ENCODE data around the gene ZNF135. TPM values are rescaled to one million over a fixed set of nuclear protein-coding genes. Genes with fewer than 3 reads are reported as not detected.

The ZNF135 gene
- total and polyA plus RNA-seq, 2 donors (not counting 3 experiments of a cell fraction or from before 2014, with no cell fraction given) = 1.2 to 1.5 TPM

GRCh38 chr19:58095328-58095727 is 36.2 kb downstream of the ZNF135 start:
- Histone ChIP-seq H4K20me1 (replicated peaks; ENCODE audit: control insufficient read depth, extremely low read depth, insufficient read depth, low read length) (no peaks in the 10 kb centered on the region), H3K27ac (ENCODE audit: insufficient read depth, low read depth, low read length) (no peak overlapping the region), H3K79me2 (ENCODE audit: control insufficient read depth, insufficient read depth, low read length) (no peaks in the 10 kb centered on the region), H3K9me3 (replicated peaks; ENCODE audit: control insufficient read depth, insufficient read depth, low read length) (peaks cover 3% of the 10 kb centered on the region), H3K4me3 (replicated peaks in 1 of 3; ENCODE audit: insufficient read depth in 1 of 3, low read depth in 1 of 3, low read length in 3 of 3) (no peak overlapping the region), H3K36me3 (ENCODE audit: control insufficient read depth in 2 of 2, extremely low read depth in 1 of 2, insufficient read depth in 2 of 2, low read length in 2 of 2) (no peaks in the 10 kb centered on the region), H3K27me3 (ENCODE audit: control insufficient read depth in 2 of 2, insufficient read depth in 2 of 2, low read length in 2 of 2) (no peaks in the 10 kb centered on the region), H3K9ac (replicated peaks; ENCODE audit: extremely low read depth, insufficient read depth, low read length) (no peak overlapping the region), H3K4me2 (ENCODE audit: insufficient read depth, low read length) (no peak overlapping the region), H3K4me1 (ENCODE audit: control insufficient read depth, extremely low read depth, insufficient read depth, low read length) (no peaks in the 10 kb centered on the region), H2AFZ (ENCODE audit: low read depth, low read length) (no peak overlapping the region), H3K9me1 (replicated peaks; ENCODE audit: control insufficient read depth, extremely low read depth, insufficient read depth, low read length) (no peaks in the 10 kb centered on the region)
- TF ChIP-seq FOS (IDR thresholded peaks at IDR 0.05; ENCODE audit: borderline replicate concordance, insufficient read depth, low read length) (no peak), POLR2A (IDR thresholded peaks at IDR 0.05; ENCODE audit: low read depth, low read length) (no peak), MYC (IDR thresholded peaks at IDR 0.05; ENCODE audit: low read depth, low read length) (no peak), MAX (IDR thresholded peaks at IDR 0.05; ENCODE audit: insufficient read depth, insufficient read length) (no peak), CTCF (IDR thresholded peaks at IDR 0.05; ENCODE audit: extremely low read depth in 1 of 2, insufficient read depth in 1 of 2, low read depth in 1 of 2, low read length in 2 of 2) (no peak), JUN (IDR thresholded peaks at IDR 0.05; ENCODE audit: borderline replicate concordance, insufficient read depth, insufficient read length, low read depth) (no peak), EZH2 (IDR thresholded peaks at IDR 0.05; ENCODE audit: borderline replicate concordance, low read depth, low read length, severe bottlenecking) (no peak), GATA2 (IDR thresholded peaks at IDR 0.05; ENCODE audit: insufficient read depth, insufficient read length, low read depth, low read length) (no peak), POLR2AphosphoS5 (IDR thresholded peaks at IDR 0.05; ENCODE audit: insufficient read depth, low read depth, low read length) (no peak)
- ChIA-PET CTCF (no interaction called here), POLR2A (no interaction called here)
- BruUV-seq (replicated peaks) = no TSS peak
- intact Hi-C loops (cut with micrococcal nuclease) = loop anchor here (10.0 kb wide), 1 partner anchor 59 kb away; the partner anchor contains the start of gene ZNF329
- dilution Hi-C loops (cut with MboI; ENCODE audit: extremely low pct_ligation_motif_present, low sequenced_read_pairs) = no loop called here
- DNase-seq (ENCODE audit: low read depth, low spot score) (no peak), FAIRE-seq (no peak)
